B cell (primary cell): Measurements from ENCODE around the gene NPR1.

Experiments used
- EZH2 ChIP-seq: IDR thresholded peaks from 2 replicates; pipeline ENCODE4 v1.6.1; 2012; ENCODE audit warnings: borderline replicate concordance, low read depth, mild to moderate bottlenecking, moderate library complexity, low read length; ENCODE audit not compliant: insufficient read depth, poor library complexity, severe bottlenecking
- TF ChIP-seq, protein P1 (sequence below): fragments of 200-600 bp; IDR thresholded peaks from one replicate; pipeline ENCODE4 v1.8.0; 2022; ENCODE audit warnings: antibody characterized with exemption, mild to moderate bottlenecking

DNA sequence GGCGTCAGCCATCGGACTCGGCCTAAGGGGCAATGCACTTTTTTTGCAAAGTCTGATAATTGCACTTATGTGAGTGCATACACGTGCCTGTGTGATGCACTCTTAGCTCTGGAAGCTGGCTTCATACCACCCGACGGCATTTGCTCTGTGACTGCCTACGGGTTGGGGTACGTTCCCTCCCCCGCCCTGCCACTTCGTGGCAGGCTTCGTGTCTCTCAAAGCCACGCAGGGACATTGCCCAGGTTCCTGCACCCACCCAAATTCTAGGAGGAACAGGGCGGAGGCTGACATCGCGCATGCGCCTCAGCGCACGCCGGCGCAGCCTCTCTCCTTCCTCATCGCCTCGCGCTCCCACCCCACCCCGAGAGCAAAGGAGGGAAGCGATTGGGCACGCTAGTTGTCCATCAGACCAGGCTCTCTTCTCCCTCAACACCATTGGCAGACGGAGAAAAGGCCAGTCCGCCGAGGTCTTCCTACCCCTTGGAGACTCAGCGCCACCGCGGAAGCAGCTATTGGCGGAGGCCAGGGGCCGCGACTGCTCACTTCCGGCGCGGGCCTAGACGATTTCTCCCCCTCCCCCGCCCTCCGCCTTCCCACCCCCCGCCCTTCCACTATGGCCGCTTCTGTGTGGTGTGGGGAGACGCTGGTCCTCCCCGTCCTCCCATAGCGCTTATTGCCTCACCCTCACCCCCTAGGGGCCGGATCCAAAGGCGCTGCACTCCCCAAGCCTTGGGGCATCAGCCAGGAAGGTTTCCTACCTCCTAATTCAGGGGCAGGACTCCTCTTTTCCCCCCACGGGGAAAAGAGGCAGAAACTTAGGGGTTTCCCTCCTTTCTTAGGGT lies 49.2 kb downstream of the NPR1 start, which contains the start of gene INTS3:
- TF ChIP-seq, protein P1, sequence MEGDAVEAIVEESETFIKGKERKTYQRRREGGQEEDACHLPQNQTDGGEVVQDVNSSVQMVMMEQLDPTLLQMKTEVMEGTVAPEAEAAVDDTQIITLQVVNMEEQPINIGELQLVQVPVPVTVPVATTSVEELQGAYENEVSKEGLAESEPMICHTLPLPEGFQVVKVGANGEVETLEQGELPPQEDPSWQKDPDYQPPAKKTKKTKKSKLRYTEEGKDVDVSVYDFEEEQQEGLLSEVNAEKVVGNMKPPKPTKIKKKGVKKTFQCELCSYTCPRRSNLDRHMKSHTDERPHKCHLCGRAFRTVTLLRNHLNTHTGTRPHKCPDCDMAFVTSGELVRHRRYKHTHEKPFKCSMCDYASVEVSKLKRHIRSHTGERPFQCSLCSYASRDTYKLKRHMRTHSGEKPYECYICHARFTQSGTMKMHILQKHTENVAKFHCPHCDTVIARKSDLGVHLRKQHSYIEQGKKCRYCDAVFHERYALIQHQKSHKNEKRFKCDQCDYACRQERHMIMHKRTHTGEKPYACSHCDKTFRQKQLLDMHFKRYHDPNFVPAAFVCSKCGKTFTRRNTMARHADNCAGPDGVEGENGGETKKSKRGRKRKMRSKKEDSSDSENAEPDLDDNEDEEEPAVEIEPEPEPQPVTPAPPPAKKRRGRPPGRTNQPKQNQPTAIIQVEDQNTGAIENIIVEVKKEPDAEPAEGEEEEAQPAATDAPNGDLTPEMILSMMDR = no peak
- no peak for TF ChIP-seq EZH2
